ENCODE results near the gene CDH4. TPM values are rescaled to one million over a fixed set of nuclear protein-coding genes. Genes with fewer than 3 reads are reported as not detected.

CDH4 gene
- total RNA-seq, 1 experiment from 2014 or later, result not detected

DNA sequence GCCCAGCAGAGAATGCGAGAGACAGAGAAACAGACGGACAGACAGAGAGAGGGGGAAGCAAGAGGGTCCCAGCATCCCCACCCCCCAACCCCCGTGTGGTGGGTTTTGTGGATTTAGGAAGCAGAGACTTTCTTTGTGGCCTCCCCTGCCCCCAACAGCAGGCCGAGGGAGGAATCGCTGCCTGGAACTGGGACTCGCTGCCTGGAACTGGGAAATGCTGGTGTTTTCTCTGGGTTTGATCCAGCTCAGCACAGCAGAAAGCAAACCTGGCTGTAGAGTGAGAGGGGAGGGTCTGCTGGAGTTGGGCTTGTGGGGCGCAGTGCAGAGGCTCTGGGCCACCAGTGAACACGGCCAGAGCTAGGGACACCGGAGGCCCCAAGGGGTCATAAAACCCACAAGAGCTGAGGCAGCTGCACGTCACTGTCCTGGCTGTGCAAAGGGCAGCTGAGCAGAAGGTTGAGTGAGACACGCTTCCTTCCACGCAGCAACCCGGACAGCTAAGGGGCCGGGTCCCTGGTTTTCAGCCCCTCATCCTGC, 631.9 kb downstream of the CDH4 start:
- Histone ChIP-seq H3K9me3 (0 out of 2 replicates have a peak, but pooled peaks cover 3% of the 10 kb centered on the region), H3K36me3 (ENCODE audit: control insufficient read depth, insufficient read depth, low read length) (no peaks in the 10 kb centered on the region), H3K4me1 (no peaks in the 10 kb centered on the region), H3K4me3 (ENCODE audit: low read depth, low read length) (no peak overlapping the region), H3K27me3 (replicated peaks; ENCODE audit: control insufficient read depth, insufficient read depth, low read length) (peaks cover 13% of the 10 kb centered on the region)
- no peak overlapping the region for H3K4me3 Mint-ChIP-seq (ENCODE audit: unreplicated experiment)
- intact Hi-C loops (cut with micrococcal nuclease; ENCODE audit: unreplicated experiment), result no loop called here
- peaks cover 48% of the 10 kb centered on the region for H3K27me3 Mint-ChIP-seq (ENCODE audit: insufficient read depth, unreplicated experiment)
- H3K27ac Mint-ChIP-seq (ENCODE audit: unreplicated experiment), result no peak overlapping the region
- H3K4me1 Mint-ChIP-seq (ENCODE audit: low read depth, unreplicated experiment), result no peaks in the 10 kb centered on the region
- no TSS peak for BruUV-seq (replicated peaks)
- no peak for DNase-seq
- H3K9me3 Mint-ChIP-seq (ENCODE audit: unreplicated experiment), result peaks cover 1% of the 10 kb centered on the region
- H3K36me3 Mint-ChIP-seq (ENCODE audit: insufficient read depth, unreplicated experiment), result no peaks in the 10 kb centered on the region
- TF ChIP-seq CTCF (IDR thresholded peaks at IDR 0.05; ENCODE audit: insufficient read depth in 1 of 2, low read depth in 1 of 2, low read length in 1 of 2, severe bottlenecking in 1 of 2, unreplicated experiment in 1 of 2), result no peak
- ChIA-PET POLR2A (no interaction called here), CTCF (no interaction called here)

- Mint-ChIP-seq H3K4me1 (ENCODE audit: low read depth, unreplicated experiment) (no peaks in the 10 kb centered on the region), H3K9me3 (ENCODE audit: unreplicated experiment) (peaks cover 10% of the 10 kb centered on the region), H3K4me3 (ENCODE audit: unreplicated experiment) (no peak overlapping the region), H3K36me3 (ENCODE audit: insufficient read depth, unreplicated experiment) (no peaks in the 10 kb centered on the region), H3K27ac (ENCODE audit: unreplicated experiment) (no peak overlapping the region), H3K27me3 (ENCODE audit: insufficient read depth, unreplicated experiment) (peaks cover 43% of the 10 kb centered on the region)
- Histone ChIP-seq H3K27me3 (replicated peaks; ENCODE audit: control insufficient read depth, insufficient read depth, low read length) (peaks cover 13% of the 10 kb centered on the region), H3K36me3 (ENCODE audit: control insufficient read depth, insufficient read depth, low read length) (no peaks in the 10 kb centered on the region), H3K4me3 (ENCODE audit: low read depth, low read length) (no peak overlapping the region), H3K9me3 (0 out of 2 replicates have a peak, but pooled peaks cover 3% of the 10 kb centered on the region), H3K4me1 (no peaks in the 10 kb centered on the region)
- ChIA-PET POLR2A (no interaction called here), CTCF (interaction anchor here (1.1 to 3.0 kb wide), 2 partner anchors 9 to 12 kb away, joined by 4 to 14 read pairs; no protein-coding TSS in a partner anchor)
- no peak for TF ChIP-seq CTCF (IDR thresholded peaks at IDR 0.05; ENCODE audit: insufficient read depth in 1 of 2, low read depth in 1 of 2, low read length in 1 of 2, severe bottlenecking in 1 of 2, unreplicated experiment in 1 of 2)
- intact Hi-C loops (cut with micrococcal nuclease; ENCODE audit: unreplicated experiment), result no loop called here
- no TSS peak for BruUV-seq (replicated peaks)
- no peak for DNase-seq
These were observed 632.7 kb downstream of the CDH4 start for GRCh38 chr20:61884571-61885389.

- no peak for TF ChIP-seq CTCF (IDR thresholded peaks at IDR 0.05; ENCODE audit: insufficient read depth in 1 of 2, low read depth in 1 of 2, low read length in 1 of 2, severe bottlenecking in 1 of 2, unreplicated experiment in 1 of 2)
- DNase-seq, result no peak
- no peak overlapping the region for H3K4me3 ChIP-seq (ENCODE audit: low read depth, low read length)
- Mint-ChIP-seq H3K27me3 (ENCODE audit: insufficient read depth, unreplicated experiment) (peaks cover 35% of the 10 kb centered on the region), H3K36me3 (ENCODE audit: insufficient read depth, unreplicated experiment) (no peaks in the 10 kb centered on the region), H3K4me3 (ENCODE audit: unreplicated experiment) (no peak overlapping the region), H3K4me1 (ENCODE audit: low read depth, unreplicated experiment) (no peaks in the 10 kb centered on the region), H3K27ac (ENCODE audit: unreplicated experiment) (no peak overlapping the region), H3K9me3 (ENCODE audit: unreplicated experiment) (peaks cover 20% of the 10 kb centered on the region)
- ChIA-PET CTCF (interaction anchor here (1.1 to 3.0 kb wide), 4 partner anchors 10 to 70 kb away, joined by 4 to 14 read pairs (median 5); no protein-coding TSS in a partner anchor), POLR2A (no interaction called here)
- no peaks in the 10 kb centered on the region for H3K4me1 ChIP-seq
- no peaks in the 10 kb centered on the region for H3K36me3 ChIP-seq (ENCODE audit: control insufficient read depth, insufficient read depth, low read length)
- BruUV-seq (replicated peaks), result no TSS peak
- H3K9me3 ChIP-seq, result 0 out of 2 replicates have a peak, but pooled peaks cover 3% of the 10 kb centered on the region
- intact Hi-C loops (cut with micrococcal nuclease; ENCODE audit: unreplicated experiment), result no loop called here
- H3K27me3 ChIP-seq (replicated peaks; ENCODE audit: control insufficient read depth, insufficient read depth, low read length), result peaks cover 11% of the 10 kb centered on the region
These were observed 634.0 kb downstream of the CDH4 start for GRCh38 chr20:61885759-61886715.
